DOHH2 (cell line): Measurements from ENCODE around the gene TBKBP1.

ENCODE experiments used
- H3F3A ChIP-seq: fragments of 200-600 bp; sonication (generic), shearing (Covaris generic); 2 replicates; pipeline ENCODE4 v1.6.0; 2016; ENCODE audit warnings: antibody characterized with exemption, mild to moderate bottlenecking; ENCODE audit not compliant: control insufficient read depth, insufficient read depth
- H3K27ac ChIP-seq: fragments of 200-600 bp; sonication (generic); 2 replicates; pipeline ENCODE4 v1.5.1; 2014; ENCODE audit warnings: low read depth, mild to moderate bottlenecking, low read length, moderate library complexity
- H3K27me3 ChIP-seq: fragments of 200-600 bp; sonication (generic); 2 replicates; pipeline ENCODE4 v1.6.1; 2014; ENCODE audit warnings: mild to moderate bottlenecking, low read length, mixed read lengths; ENCODE audit not compliant: control insufficient read depth
- H3K36me3 ChIP-seq: fragments of 200-600 bp; sonication (generic); 2 replicates; pipeline ENCODE4 v1.6.1; 2014; ENCODE audit warnings: mild to moderate bottlenecking, low read length, moderate library complexity, mixed read lengths; ENCODE audit not compliant: control insufficient read depth
- H3K4me1 ChIP-seq: fragments of 200-600 bp; sonication (generic); 2 replicates; pipeline ENCODE4 v1.6.1; 2014; ENCODE audit warnings: mild to moderate bottlenecking, low read length, mixed read lengths; ENCODE audit not compliant: control insufficient read depth
- H3K4me2 ChIP-seq: fragments of 200-600 bp; sonication (generic); 2 replicates; pipeline ENCODE4 v1.6.0; 2014; ENCODE audit warnings: mild to moderate bottlenecking, low read length, moderate library complexity
- H3K4me3 ChIP-seq: fragments of 200-600 bp; sonication (generic); 2 replicates; pipeline ENCODE4 v1.5.1; 2014; ENCODE audit warnings: mild to moderate bottlenecking, low read length, mixed read lengths
- H3K79me2 ChIP-seq: fragments of 200-600 bp; sonication (generic); 2 replicates; pipeline ENCODE4 v1.6.1; 2014; ENCODE audit warnings: mild to moderate bottlenecking, low read length, mixed read lengths; ENCODE audit not compliant: control insufficient read depth
- H3K9me2 ChIP-seq: fragments of 200-600 bp; sonication (generic); replicated peaks from 2 replicates; pipeline ENCODE4 v1.6.1; 2014; ENCODE audit warnings: mild to moderate bottlenecking, low read length, mixed read lengths; ENCODE audit not compliant: control insufficient read depth
- H3K9me3 ChIP-seq: fragments of 200-600 bp; sonication (generic); 2 replicates; pipeline ENCODE4 v1.6.1; 2014; ENCODE audit warnings: antibody characterized with exemption, low read length, mixed read lengths; ENCODE audit not compliant: control insufficient read depth, insufficient read depth
- H4K20me1 ChIP-seq: fragments of 200-600 bp; sonication (generic); 2 replicates; pipeline ENCODE4 v1.6.0; 2014; ENCODE audit warnings: low read depth, mild to moderate bottlenecking, antibody characterized with exemption, low read length, moderate library complexity; ENCODE audit not compliant: control insufficient read depth, insufficient read depth
- EZH2phosphoT487 ChIP-seq: fragments of 200-600 bp; sonication (generic); IDR thresholded peaks from 2 replicates; pipeline ENCODE4 v1.6.1; 2017; ENCODE audit warnings: borderline replicate concordance, mild to moderate bottlenecking, antibody characterized with exemption, low read length, moderate library complexity, mixed read lengths
- TF ChIP-seq, protein P1 (sequence below): fragments of 200-600 bp; sonication (generic); IDR thresholded peaks from one replicate; pipeline ENCODE4 v1.5.1; 2014; ENCODE audit warnings: antibody characterized with exemption, mild to moderate bottlenecking, low read depth, low read length; ENCODE audit not compliant: poor library complexity, severe bottlenecking

Gene TBKBP1

GRCh38 chr17:47687328-47687690 lies 6.7 kb upstream of the TBKBP1 start:
- no peak overlapping the region for H3K4me2 ChIP-seq
- no peaks in the 10 kb centered on the region for H3K27me3 ChIP-seq
- no peak overlapping the region for H3K27ac ChIP-seq

DNA sequence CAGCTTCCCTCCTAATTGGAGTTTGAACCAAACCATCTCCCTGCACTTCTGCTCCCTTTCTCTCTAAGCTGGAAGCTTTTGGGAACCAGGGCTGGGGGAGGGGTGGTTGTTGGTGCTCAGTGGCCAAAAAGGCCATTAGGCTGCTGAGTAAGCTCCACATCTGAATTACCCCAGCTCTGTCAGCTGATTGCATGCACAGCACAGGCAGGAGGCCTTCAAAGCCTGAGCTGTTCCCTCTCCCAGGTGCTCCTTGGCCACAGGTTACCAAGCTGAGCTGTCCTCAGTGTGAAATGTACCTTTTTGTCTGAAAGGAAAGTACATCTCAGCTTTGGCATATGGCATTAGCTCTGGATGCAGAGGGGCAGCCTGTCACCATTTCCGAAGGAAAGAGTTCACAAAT lies 6.2 kb upstream of the TBKBP1 start:
- TF ChIP-seq, protein P1, sequence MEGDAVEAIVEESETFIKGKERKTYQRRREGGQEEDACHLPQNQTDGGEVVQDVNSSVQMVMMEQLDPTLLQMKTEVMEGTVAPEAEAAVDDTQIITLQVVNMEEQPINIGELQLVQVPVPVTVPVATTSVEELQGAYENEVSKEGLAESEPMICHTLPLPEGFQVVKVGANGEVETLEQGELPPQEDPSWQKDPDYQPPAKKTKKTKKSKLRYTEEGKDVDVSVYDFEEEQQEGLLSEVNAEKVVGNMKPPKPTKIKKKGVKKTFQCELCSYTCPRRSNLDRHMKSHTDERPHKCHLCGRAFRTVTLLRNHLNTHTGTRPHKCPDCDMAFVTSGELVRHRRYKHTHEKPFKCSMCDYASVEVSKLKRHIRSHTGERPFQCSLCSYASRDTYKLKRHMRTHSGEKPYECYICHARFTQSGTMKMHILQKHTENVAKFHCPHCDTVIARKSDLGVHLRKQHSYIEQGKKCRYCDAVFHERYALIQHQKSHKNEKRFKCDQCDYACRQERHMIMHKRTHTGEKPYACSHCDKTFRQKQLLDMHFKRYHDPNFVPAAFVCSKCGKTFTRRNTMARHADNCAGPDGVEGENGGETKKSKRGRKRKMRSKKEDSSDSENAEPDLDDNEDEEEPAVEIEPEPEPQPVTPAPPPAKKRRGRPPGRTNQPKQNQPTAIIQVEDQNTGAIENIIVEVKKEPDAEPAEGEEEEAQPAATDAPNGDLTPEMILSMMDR = no peak
- no peak for TF ChIP-seq EZH2phosphoT487
- H3K4me3 ChIP-seq = no peak overlapping the region
- H3K4me2 ChIP-seq = no peak overlapping the region
- H3F3A ChIP-seq = peaks cover 44% of the 10 kb centered on the region
- H3K4me1 ChIP-seq = peaks cover 8% of the 10 kb centered on the region
- H3K27ac ChIP-seq = no peak overlapping the region
- H3K27me3 ChIP-seq = no peaks in the 10 kb centered on the region
- no peaks in the 10 kb centered on the region for H3K79me2 ChIP-seq
- H3K36me3 ChIP-seq = peaks cover 35% of the 10 kb centered on the region
- no peaks in the 10 kb centered on the region for H3K9me2 ChIP-seq
- no peaks in the 10 kb centered on the region for H3K9me3 ChIP-seq
- H4K20me1 ChIP-seq = no peaks in the 10 kb centered on the region

More at GRCh38 chr17:47687328-47687690, 6.7 kb upstream of the TBKBP1 start:
- no peaks in the 10 kb centered on the region for H3K9me3 ChIP-seq
- peaks cover 39% of the 10 kb centered on the region for H3K36me3 ChIP-seq
- peaks cover 4% of the 10 kb centered on the region for H3K4me1 ChIP-seq
- no peaks in the 10 kb centered on the region for H3K79me2 ChIP-seq
- H3K9me2 ChIP-seq = no peaks in the 10 kb centered on the region
- peaks cover 48% of the 10 kb centered on the region for H3F3A ChIP-seq
- no peaks in the 10 kb centered on the region for H4K20me1 ChIP-seq
- no peak for TF ChIP-seq EZH2phosphoT487
- TF ChIP-seq, protein P1 = no peak
- no peak overlapping the region for H3K4me3 ChIP-seq

DNA sequence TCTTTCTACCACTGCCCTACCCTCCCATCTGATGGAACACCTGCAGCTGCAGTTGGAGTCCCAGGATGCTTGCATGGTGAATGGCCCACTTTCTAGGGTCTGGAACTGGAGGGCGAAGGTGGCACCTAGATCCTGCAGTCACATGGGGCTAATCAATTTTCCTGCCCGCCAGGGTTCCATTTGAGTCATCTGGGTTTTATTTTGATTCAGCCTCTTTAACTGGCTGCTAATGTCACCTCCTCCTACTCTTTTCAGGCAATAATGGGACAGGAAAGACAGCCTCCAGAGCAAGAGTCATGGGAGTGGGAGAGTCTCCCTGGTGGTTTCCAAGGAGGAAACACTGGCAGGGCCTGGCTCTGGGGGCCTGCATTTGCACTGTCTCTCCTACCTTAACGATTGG lies 3.8 kb upstream of the TBKBP1 start:
- no peak overlapping the region for H3K27ac ChIP-seq
- no peak overlapping the region for H3K4me3 ChIP-seq
- no peaks in the 10 kb centered on the region for H3K9me2 ChIP-seq
- no peaks in the 10 kb centered on the region for H3K79me2 ChIP-seq
- TF ChIP-seq, protein P1 = no peak
- TF ChIP-seq EZH2phosphoT487 = no peak
- H3K36me3 ChIP-seq = peaks cover 12% of the 10 kb centered on the region
- H3K27me3 ChIP-seq = peaks cover 1% of the 10 kb centered on the region; the same call in 1 of the 2 replicates
- peaks cover 31% of the 10 kb centered on the region for H3F3A ChIP-seq
- peaks cover 23% of the 10 kb centered on the region for H3K4me1 ChIP-seq
- H3K4me2 ChIP-seq = no peak overlapping the region
- H3K9me3 ChIP-seq = no peaks in the 10 kb centered on the region
- H4K20me1 ChIP-seq = no peaks in the 10 kb centered on the region
